Pancreas (tissue), 10 donors: ENCODE results near the gene ACAA1. TPM values are rescaled to one million over a fixed set of nuclear protein-coding genes. Genes with fewer than 3 reads are reported as not detected.

Experiments used
- ATAC-seq, 4 donors: fragments of 200-7000 bp; cut with Tn5 transposase; one replicate each; pipeline versions ENCODE4 v1.8.0 to v1.9.1; 2020; ENCODE audit warnings: mild to moderate bottlenecking in 4 of 4, moderate library complexity in 4 of 4
- DNase-seq, 6 donors: peaks; one replicate each; pipeline ENCODE4 v3.0.0-alpha.2; 2020
- FAIRE-seq: peaks from 2 replicates; lab custom pipeline; 2012; peaks lifted over from hg19 to GRCh38; lab: Jason Lieb, UNC
- H3K27ac ChIP-seq, 4 donors: fragments of 200-600 bp; sonication (generic); 1 replicate in 3 of 4; 2 replicates in 1 of 4; pipeline versions ENCODE4 v1.5.0 to v1.8.0; 2020
- H3K27me3 ChIP-seq, 4 donors: fragments of 200-600 bp; one replicate each; pipeline ENCODE4 v1.8.0; 2021
- H3K36me3 ChIP-seq, 3 donors: fragments of 200-600 bp; sonication (generic) in 1 of 3; one replicate each; pipeline versions ENCODE4 v1.5.0 to v1.8.0; 2020 to 2021
- H3K4me1 ChIP-seq, 3 donors: fragments of 200-600 bp; one replicate each; pipeline ENCODE4 v1.8.0; 2021
- H3K4me3 ChIP-seq, 4 donors: fragments of 200-600 bp; sonication (generic) in 2 of 4; one replicate each; pipeline versions ENCODE4 v1.5.0 to v1.8.0; 2020 to 2021
- H3K9me3 ChIP-seq, 4 donors: fragments of 200-600 bp; one replicate each; pipeline ENCODE4 v1.8.0; 2021
- CTCF ChIP-seq, 4 donors: fragments of 200-600 bp; sonication (generic) in 3 of 4; IDR thresholded peaks; one replicate each; pipeline versions ENCODE4 v1.5.0 to v1.8.0; 2021; ENCODE audit warnings: antibody characterized with exemption in 4 of 4
- WGBS, 2 donors: extraction: QIAGEN DNeasy Blood & Tissue Kit; methylation state at CpG; one replicate each; pipeline ENCODE4 v1.1.7; 2013; 5-methylcytosine and 5-hydroxymethylcytosine counted together
- intact Hi-C, 3 donors: fragments of 100-400 bp; cut with DNase I; formaldehyde crosslinking; loops; one replicate each; pipeline versions ENCODE4 v1.11.1 to v1.14.2; 2022
- polyA plus RNA-seq, 2 donors: library from polyadenylated mRNA; stranded (reverse); fragments of 200-250 nt; gene quantifications; one replicate each; pipeline ENCODE4 v1.2.3, GENCODE V29; 2013
- total RNA-seq, 6 donors: library from RNA; stranded (reverse); fragmentation: NEBNext Ultra II Directional in 4 of 6; extraction: Animal tissue kit (Norgen Biotek cat#: 25700) in 4 of 6; gene quantifications; one replicate each; pipeline versions ENCODE4 v1.2.1 to v1.2.4, GENCODE V29; 2021 to 2023
- donor health status: healthy with polysubstance abuse.
- donor health status: DM: no; HTN: no; CAD: no; lungs with moderate emphysema.
- donor health status: DM: no; HTN: no; CAD: no.
- donor health status: control.
- donor health status: control.
- donor health status: Bipolar disorder and iron deficiency.
- donor health status: DM: yes; HTN: yes; CAD: no.
- donor health status: DM: no; HTN: no; CAD: no.
- donor health status: DM: no; HTN: no; CAD: no.
- donor health status: DM: yes; HTN: yes; CAD: no.

Gene ACAA1
- total and polyA plus RNA-seq, 8 donors = 44.2 to 110 (median 59.3) TPM

- ATAC-seq (no peak), FAIRE-seq (no peak), DNase-seq (peak in 2 of 6 donors; percentile 8 to 35)
- H3K27me3 ChIP-seq = no peaks in the 10 kb centered on the region
- H3K36me3 ChIP-seq = peaks cover 0 to 6% (median 0%) of the 10 kb centered on the region in 3 donors
- no peak for TF ChIP-seq CTCF (IDR thresholded peaks at IDR 0.05)
- intact Hi-C loops = loop anchor here in 1 of 3 donors (10.0 kb wide), 2 partner anchors 261 to 369 kb away; no protein-coding TSS in a partner anchor
- H3K4me3 ChIP-seq = no peak overlapping the region
- WGBS, 2 donors = 45 to 60% methylated on average over 9 of the region's 9 CpGs
- H3K4me1 ChIP-seq = no peaks in the 10 kb centered on the region
- no peak overlapping the region for H3K27ac ChIP-seq
- H3K9me3 ChIP-seq = no peaks in the 10 kb centered on the region
Measured at GRCh38 chr3:38115645-38116427, 21.1 kb downstream of the ACAA1 start.

- H3K4me3 ChIP-seq = no peak overlapping the region
- DNase-seq (peak in 2 of 6 donors; percentile 8 to 43), FAIRE-seq (no peak), ATAC-seq (no peak)
- no peaks in the 10 kb centered on the region for H3K4me1 ChIP-seq
- no peaks in the 10 kb centered on the region for H3K9me3 ChIP-seq
- H3K27ac ChIP-seq = no peak overlapping the region
- no peaks in the 10 kb centered on the region for H3K36me3 ChIP-seq
- no peaks in the 10 kb centered on the region for H3K27me3 ChIP-seq
- intact Hi-C loops = loop anchor here in 1 of 3 donors (10.0 kb wide), 2 partner anchors 260 to 370 kb away; no protein-coding TSS in a partner anchor
- no peak for TF ChIP-seq CTCF (IDR thresholded peaks at IDR 0.05)
- WGBS, 2 donors = 68 to 79% methylated on average over 13 of the region's 13 CpGs
Measured at GRCh38 chr3:38114875-38115644, 21.9 kb downstream of the ACAA1 start.

GRCh38 chr3:38114052-38114874, 22.7 kb downstream of the ACAA1 start:
- FAIRE-seq = no peak
- no peak for ATAC-seq
- Histone ChIP-seq H3K4me1 (no peaks in the 10 kb centered on the region), H3K9me3 (no peaks in the 10 kb centered on the region), H3K36me3 (no peaks in the 10 kb centered on the region), H3K27ac (no peak overlapping the region), H3K4me3 (no peak overlapping the region), H3K27me3 (no peaks in the 10 kb centered on the region)
- peak in 3 of 6 donors; percentile 9 to 73 (median 57) for DNase-seq
- no peak for TF ChIP-seq CTCF (IDR thresholded peaks at IDR 0.05)
- intact Hi-C loops = loop anchor here in 1 of 3 donors (10.0 kb wide), 2 partner anchors 259 to 371 kb away; no protein-coding TSS in a partner anchor
- WGBS, 2 donors = 74 to 77% methylated on average over 11 to 13 of the region's 13 CpGs

- H3K27ac ChIP-seq = no peak overlapping the region
- H3K27me3 ChIP-seq = no peaks in the 10 kb centered on the region
- no peak for FAIRE-seq
- WGBS, 2 donors = 74 to 80% methylated on average over 7 of the region's 7 CpGs
- no peak for TF ChIP-seq CTCF (IDR thresholded peaks at IDR 0.05)
- ATAC-seq = no peak
- no peaks in the 10 kb centered on the region for H3K36me3 ChIP-seq
- intact Hi-C loops = loop anchor here in 1 of 3 donors (10.0 kb wide), 2 partner anchors 258 to 372 kb away; no protein-coding TSS in a partner anchor
- H3K4me3 ChIP-seq = no peak overlapping the region
- H3K9me3 ChIP-seq = no peaks in the 10 kb centered on the region
- DNase-seq = peak in 2 of 6 donors; percentile 6 to 23
- no peaks in the 10 kb centered on the region for H3K4me1 ChIP-seq
Measured at GRCh38 chr3:38112378-38112761, 24.6 kb downstream of the ACAA1 start.
